ENCODE results near the gene VAMP1. TPM values are rescaled to one million over a fixed set of nuclear protein-coding genes. Genes with fewer than 3 reads are reported as not detected.

VAMP1 gene
- total and polyA plus RNA-seq, 2 of the 13 experiments (the other 11 are each of a cell fraction or from before 2014, with no cell fraction given) = 2.5 to 7.4 TPM

DNA sequence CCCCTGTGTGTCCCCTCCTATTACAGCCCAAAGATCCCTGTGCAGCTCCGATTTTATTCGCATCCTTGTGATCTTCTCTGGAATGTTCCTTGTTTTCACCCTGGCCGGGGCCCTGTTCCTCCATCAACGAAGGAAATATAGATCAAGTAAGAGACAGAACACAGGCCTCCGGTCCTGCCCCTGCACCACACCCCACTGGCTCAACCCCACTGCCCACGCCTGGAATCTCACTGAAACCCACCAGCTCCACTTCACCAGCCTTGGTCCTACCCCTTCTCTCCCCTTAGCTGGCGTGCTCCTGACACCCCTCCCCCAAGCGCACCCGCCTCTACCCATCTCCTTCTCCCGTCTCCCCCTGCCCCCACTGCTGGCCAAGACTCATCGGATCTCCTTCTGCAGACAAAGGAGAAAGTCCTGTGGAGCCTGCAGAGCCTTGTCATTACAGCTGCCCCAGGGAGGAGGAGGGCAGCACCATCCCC lies 19.6 kb downstream of the VAMP1 start (continued):
- TF ChIP-seq SRF (IDR thresholded peaks at IDR 0.05; ENCODE audit: low read depth, low read length) (no peak), SP2 (CRISPR knock-in tag; IDR thresholded peaks at IDR 0.05) (0 out of 2 replicates have a peak, but pooled peaks have one; percentile 1), FOXO4 (CRISPR knock-in tag; conservative IDR thresholded peaks at IDR 0.05) (0 out of 2 replicates have a peak, but pooled peaks have one; percentile 84), ZNF800 (CRISPR knock-in tag; IDR thresholded peaks at IDR 0.05) (no peak), ZNF264 (CRISPR knock-in tag; IDR thresholded peaks at IDR 0.05) (no peak), HES4 (CRISPR knock-in tag; IDR thresholded peaks at IDR 0.05; ENCODE audit: borderline replicate concordance) (no peak), ZNF160 (CRISPR knock-in tag; IDR thresholded peaks at IDR 0.05) (no peak), SYNCRIP (IDR thresholded peaks at IDR 0.05; ENCODE audit: insufficient read depth, low read depth, low read length) (no peak), KLF9 (CRISPR knock-in tag; IDR thresholded peaks at IDR 0.05; ENCODE audit: low read depth) (no peak)
